H1 (cell line): Measurements from ENCODE around the gene ASB8.

Experiments
- CBX8 ChIP-seq: fragments of 300-800, 300-1000 bp; sonication (generic); IDR thresholded peaks from 2 replicates; pipeline ENCODE4 v1.7.1; 2016; ENCODE audit warnings: low read depth, low read length, borderline replicate concordance
- EP300 ChIP-seq, 2 experiments: IDR thresholded peaks; 1 replicate in 1 of 2; 2 replicates in 1 of 2; pipeline ENCODE4 v1.6.1; 2011 to 2012; ENCODE audit warnings: low read depth in 2 of 2, low read length in 2 of 2, mild to moderate bottlenecking in 2 of 2, borderline replicate concordance in 1 of 2, inconsistent platforms in 1 of 2, moderate library complexity in 1 of 2
- SIN3A ChIP-seq, 2 experiments: IDR thresholded peaks in 1 of 2; conservative IDR thresholded peaks in 1 of 2; 2 replicates each; pipeline ENCODE4 v1.6.1; 2011 to 2012; ENCODE audit warnings: low read length in 2 of 2, improper control_type of control experiment in 1 of 2, low read depth in 1 of 2, mild to moderate bottlenecking in 1 of 2
- TBP ChIP-seq: IDR thresholded peaks from 2 replicates; pipeline ENCODE4 v1.6.1; 2011; ENCODE audit warnings: low read depth, low read length, improper control_type of control experiment
- TF ChIP-seq, protein P1 (sequence below): IDR thresholded peaks from 2 replicates; pipeline ENCODE4 v1.6.1; 2012; ENCODE audit warnings: inconsistent platforms

- no peak for TF ChIP-seq EP300 (IDR thresholded peaks at IDR 0.05; ENCODE audit: borderline replicate concordance in 1 of 2, low read depth in 2 of 2, low read length in 2 of 2)
- TF ChIP-seq SIN3A (conservative IDR thresholded peaks at IDR 0.05 in 1 of 2, IDR thresholded peaks at IDR 0.05 in 1 of 2; ENCODE audit: low read depth in 1 of 2, low read length in 2 of 2), result no peak
- no peak for TF ChIP-seq TBP
- TF ChIP-seq, protein P1, sequence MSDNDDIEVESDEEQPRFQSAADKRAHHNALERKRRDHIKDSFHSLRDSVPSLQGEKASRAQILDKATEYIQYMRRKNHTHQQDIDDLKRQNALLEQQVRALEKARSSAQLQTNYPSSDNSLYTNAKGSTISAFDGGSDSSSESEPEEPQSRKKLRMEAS, result no peak
- TF ChIP-seq CBX8, result no peak
Measured at GRCh38 chr12:48192861-48193260, 35.5 kb upstream of the ASB8 start.
